ENCODE measurements around the gene RBM44. TPM values are rescaled to one million over a fixed set of nuclear protein-coding genes. Genes with fewer than 3 reads are reported as not detected.

The RBM44 gene
- total RNA-seq, 1 donor from 2014 or later = 0.69 TPM

GRCh38 chr2:237883951-237884446 lies 85.4 kb downstream of the RBM44 start:
- Mint-ChIP-seq H3K27ac (no peak overlapping the region), H3K9me3 (no peaks in the 10 kb centered on the region)

GRCh38 chr2:237884681-237885080 lies 86.1 kb downstream of the RBM44 start:
- no peak for TF ChIP-seq CTCF (IDR thresholded peaks at IDR 0.05; ENCODE audit: unreplicated experiment)
- no peak overlapping the region for H3K27ac Mint-ChIP-seq
- H3K4me3 Mint-ChIP-seq = no peak overlapping the region
- DNase-seq (ENCODE audit: low spot score in 2 of 2, unreplicated experiment in 2 of 2) = no peak
- H3K27me3 Mint-ChIP-seq (ENCODE audit: low read depth) = no peaks in the 10 kb centered on the region
- H3K4me1 Mint-ChIP-seq = peaks cover 11% of the 10 kb centered on the region
- no peaks in the 10 kb centered on the region for H3K36me3 Mint-ChIP-seq
- no peaks in the 10 kb centered on the region for H3K9me3 Mint-ChIP-seq

More at GRCh38 chr2:237883951-237884446, 85.4 kb downstream of the RBM44 start:
- no peaks in the 10 kb centered on the region for H3K27me3 Mint-ChIP-seq (ENCODE audit: low read depth)
- no peak for TF ChIP-seq CTCF (IDR thresholded peaks at IDR 0.05; ENCODE audit: unreplicated experiment)
- H3K4me3 Mint-ChIP-seq = no peak overlapping the region
- no peak for DNase-seq (ENCODE audit: low spot score in 2 of 2, unreplicated experiment in 2 of 2)
- peaks cover 11% of the 10 kb centered on the region for H3K4me1 Mint-ChIP-seq
- no peaks in the 10 kb centered on the region for H3K36me3 Mint-ChIP-seq

GRCh38 chr2:237885111-237885930 lies 86.7 kb downstream of the RBM44 start:
- Mint-ChIP-seq H3K4me3 (no peak overlapping the region), H3K27ac (no peak overlapping the region), H3K4me1 (peaks cover 11% of the 10 kb centered on the region), H3K36me3 (no peaks in the 10 kb centered on the region), H3K9me3 (no peaks in the 10 kb centered on the region), H3K27me3 (ENCODE audit: low read depth) (no peaks in the 10 kb centered on the region)
- no peak for TF ChIP-seq CTCF (IDR thresholded peaks at IDR 0.05; ENCODE audit: unreplicated experiment)
- DNase-seq (ENCODE audit: low spot score in 2 of 2, unreplicated experiment in 2 of 2) = no peak

- Mint-ChIP-seq H3K9me3 (no peaks in the 10 kb centered on the region), H3K36me3 (no peaks in the 10 kb centered on the region), H3K27me3 (ENCODE audit: low read depth) (no peaks in the 10 kb centered on the region), H3K27ac (no peak overlapping the region), H3K4me3 (no peak overlapping the region), H3K4me1 (peaks cover 11% of the 10 kb centered on the region)
- DNase-seq (ENCODE audit: low spot score in 2 of 2, unreplicated experiment in 2 of 2) = no peak
- TF ChIP-seq CTCF (IDR thresholded peaks at IDR 0.05; ENCODE audit: unreplicated experiment) = no peak
Observed at GRCh38 chr2:237885931-237886684, 87.5 kb downstream of the RBM44 start.

- Mint-ChIP-seq H3K9me3 (no peaks in the 10 kb centered on the region), H3K4me3 (no peak overlapping the region), H3K36me3 (no peaks in the 10 kb centered on the region), H3K27me3 (ENCODE audit: low read depth) (no peaks in the 10 kb centered on the region), H3K27ac (no peak overlapping the region), H3K4me1 (peaks cover 11% of the 10 kb centered on the region)
- no peak for TF ChIP-seq CTCF (IDR thresholded peaks at IDR 0.05; ENCODE audit: unreplicated experiment)
- no peak for DNase-seq (ENCODE audit: low spot score in 2 of 2, unreplicated experiment in 2 of 2)
Observed at GRCh38 chr2:237886685-237887481, 88.3 kb downstream of the RBM44 start.
